GM18498 (cell line): Measurements from ENCODE around the gene ABHD6.
A peak's percentile ranks its signal among the peaks of the same experiment; 100 is the strongest.
"Not testable (repeated sequence)": the region's sequence is repeated elsewhere in the genome, so short reads cannot be mapped to it uniquely, and the experiment has no call there.

Experiments used
- ATAC-seq: cut with Tn5 transposase; IDR thresholded peaks from one replicate; pipeline ENCODE4 v1.9.1; 2021; ENCODE audit warnings: mild to moderate bottlenecking, moderate library complexity; ENCODE audit not compliant: unreplicated experiment

ABHD6 gene

GRCh38 chr3:58271901-58272501, 34.4 kb downstream of the ABHD6 start:
- ATAC-seq: no peak

- ATAC-seq: no peak
Observed at GRCh38 chr3:58272891-58273290, 35.3 kb downstream of the ABHD6 start.

- ATAC-seq: not testable (repeated sequence)
Observed at GRCh38 chr3:58273362-58273761, 35.8 kb downstream of the ABHD6 start.

GRCh38 chr3:58274027-58274614, 36.5 kb downstream of the ABHD6 start:
- ATAC-seq: no peak

- no peak for ATAC-seq
Observed at GRCh38 chr3:58281069-58281468, 43.5 kb downstream of the ABHD6 start.

- ATAC-seq: no peak
Observed at GRCh38 chr3:58285334-58285733, 47.7 kb downstream of the ABHD6 start.

GRCh38 chr3:58287354-58287753, 49.8 kb downstream of the ABHD6 start:
- ATAC-seq: no peak

- ATAC-seq: no peak
Observed at GRCh38 chr3:58288011-58288728, 50.6 kb downstream of the ABHD6 start.

- ATAC-seq: not testable (repeated sequence)
Observed at GRCh38 chr3:58288964-58289613, 51.5 kb downstream of the ABHD6 start.

GRCh38 chr3:58290446-58290845, 52.9 kb downstream of the ABHD6 start:
- not testable (repeated sequence) for ATAC-seq

- ATAC-seq: no peak
Observed at GRCh38 chr3:58291671-58292338, 54.2 kb downstream of the ABHD6 start.

GRCh38 chr3:58292866-58293265, 55.3 kb downstream of the ABHD6 start:
- no peak for ATAC-seq

- no peak for ATAC-seq
Observed at GRCh38 chr3:58293516-58293915, 55.9 kb downstream of the ABHD6 start.

GRCh38 chr3:58296269-58296668, 58.7 kb downstream of the ABHD6 start:
- no peak for ATAC-seq

GRCh38 chr3:58296843-58297242, 59.3 kb downstream of the ABHD6 start:
- ATAC-seq: no peak

- no peak for ATAC-seq
Observed at GRCh38 chr3:58298190-58298589, 60.6 kb downstream of the ABHD6 start.

- ATAC-seq: no peak
Observed at GRCh38 chr3:58299075-58299474, 61.5 kb downstream of the ABHD6 start.

- no peak for ATAC-seq
Observed at GRCh38 chr3:58299839-58300516, 62.4 kb downstream of the ABHD6 start.

GRCh38 chr3:58305882-58306711, 68.5 kb downstream of the ABHD6 start, which contains the start of the genes HTD2 and RPP14:
TSS of gene HTD2 (plus strand) at chr3:58306520. CDS start at chr3:58317614, 11,094 bp downstream.
TSS of gene RPP14 (plus strand) at chr3:58306245. CDS start at chr3:58310330, 4,085 bp downstream.
- ATAC-seq: peak; percentile 88
